H9 (cell line): ENCODE data around the gene AK5. TPM values are rescaled to one million over a fixed set of nuclear protein-coding genes. Genes with fewer than 3 reads are reported as not detected.

Source experiments
- DNase-seq: peaks from one replicate; pipeline ENCODE4 v3.0.0-alpha.2; 2017
- H2AFZ ChIP-seq: one replicate; pipeline ENCODE4 v1.6.1; 2013; ENCODE audit warnings: mild to moderate bottlenecking, low read length, control low read depth, moderate library complexity
- H2AK5ac ChIP-seq: 2 replicates; pipeline ENCODE4 v1.6.1; 2013; ENCODE audit warnings: low read length, control low read depth, mixed read lengths; ENCODE audit not compliant: insufficient read length
- H2BK120ac ChIP-seq: one replicate; pipeline ENCODE4 v1.6.1; 2013; ENCODE audit warnings: low read depth, mild to moderate bottlenecking, low read length, control low read depth, inconsistent platforms; ENCODE audit not compliant: poor library complexity, severe bottlenecking
- H2BK12ac ChIP-seq: 2 replicates; pipeline ENCODE4 v1.6.1; 2013; ENCODE audit warnings: low read length, control low read depth, mixed read lengths, low read depth; ENCODE audit not compliant: insufficient read length
- H2BK15ac ChIP-seq: 2 replicates; pipeline ENCODE4 v1.6.1; 2013; ENCODE audit warnings: low read depth, low read length, control low read depth
- H2BK20ac ChIP-seq: one replicate; pipeline ENCODE4 v1.6.1; 2013; ENCODE audit warnings: low read depth, mild to moderate bottlenecking, low read length, control low read depth, inconsistent platforms; ENCODE audit not compliant: poor library complexity, severe bottlenecking
- H2BK5ac ChIP-seq: 2 replicates; pipeline ENCODE4 v1.6.1; 2013; ENCODE audit warnings: low read length, control low read depth, mixed read lengths; ENCODE audit not compliant: insufficient read length
- H3K14ac ChIP-seq: 2 replicates; pipeline ENCODE4 v1.6.1; 2013; ENCODE audit warnings: low read length, control low read depth; ENCODE audit not compliant: insufficient read depth
- H3K18ac ChIP-seq: 2 replicates; pipeline ENCODE4 v1.6.1; 2013; ENCODE audit warnings: low read depth, mild to moderate bottlenecking, mixed read lengths, low read length, control low read depth; ENCODE audit not compliant: insufficient read length
- H3K23ac ChIP-seq: 2 replicates; pipeline ENCODE4 v1.6.1; 2013; ENCODE audit warnings: low read length, control low read depth, mixed read lengths, low read depth; ENCODE audit not compliant: insufficient read length
- H3K23me2 ChIP-seq: 2 replicates; pipeline ENCODE4 v1.6.1; 2013; ENCODE audit warnings: low read depth, mild to moderate bottlenecking, mixed read lengths, low read length, control low read depth; ENCODE audit not compliant: insufficient read length, poor library complexity, severe bottlenecking
- H3K27ac ChIP-seq: 2 replicates; pipeline ENCODE4 v1.5.1; 2013; ENCODE audit warnings: low read length, control low read depth, mixed read lengths, low read depth; ENCODE audit not compliant: insufficient read length
- H3K27me3 ChIP-seq: 2 replicates; pipeline ENCODE4 v1.6.1; 2013; ENCODE audit warnings: low read length, control low read depth, inconsistent platforms; ENCODE audit not compliant: insufficient read depth
- H3K4ac ChIP-seq: 2 replicates; pipeline ENCODE4 v1.6.1; 2013; ENCODE audit warnings: low read depth, mild to moderate bottlenecking, control low read depth, inconsistent platforms, low read length, moderate library complexity
- H3K4me1 ChIP-seq: 2 replicates; pipeline ENCODE4 v1.6.1; 2013; ENCODE audit warnings: low read length, control low read depth, inconsistent platforms; ENCODE audit not compliant: insufficient read depth
- H3K4me2 ChIP-seq: 2 replicates; pipeline ENCODE4 v1.6.1; 2013; ENCODE audit warnings: low read length, control low read depth, mixed read lengths; ENCODE audit not compliant: insufficient read length, insufficient read depth
- H3K56ac ChIP-seq: 2 replicates; pipeline ENCODE4 v1.6.1; 2013; ENCODE audit warnings: low read depth, mild to moderate bottlenecking, mixed read lengths, low read length, control low read depth; ENCODE audit not compliant: insufficient read length
- H3K79me1 ChIP-seq: 2 replicates; pipeline ENCODE4 v1.6.1; 2013; ENCODE audit warnings: low read depth, mild to moderate bottlenecking, moderate library complexity, low read length, control low read depth, inconsistent platforms; ENCODE audit not compliant: insufficient read depth, poor library complexity, severe bottlenecking
- H3K79me2 ChIP-seq: 2 replicates; pipeline ENCODE4 v1.6.1; 2013; ENCODE audit warnings: low read length, control low read depth, inconsistent platforms; ENCODE audit not compliant: insufficient read depth
- H3K9ac ChIP-seq: 2 replicates; pipeline ENCODE4 v1.6.1; 2013; ENCODE audit warnings: low read length, control low read depth, mixed read lengths; ENCODE audit not compliant: insufficient read length; ENCODE audit errors: extremely low read depth
- H3K9me3 ChIP-seq: one replicate; pipeline ENCODE4 v1.6.1; 2013; ENCODE audit warnings: low read depth, low read length, inconsistent platforms; ENCODE audit not compliant: control insufficient read depth
- H3T11ph ChIP-seq: one replicate; pipeline ENCODE4 v1.6.1; 2013; ENCODE audit warnings: mild to moderate bottlenecking, low read length, control low read depth, inconsistent platforms
- H4K20me1 ChIP-seq: one replicate; pipeline ENCODE4 v1.6.1; 2013; ENCODE audit not compliant: control insufficient read depth, insufficient read length, insufficient read depth
- H4K5ac ChIP-seq: 2 replicates; pipeline ENCODE4 v1.6.1; 2013; ENCODE audit warnings: low read depth, mild to moderate bottlenecking, mixed read lengths, low read length, control low read depth; ENCODE audit not compliant: insufficient read length
- H4K8ac ChIP-seq: replicated peaks from 2 replicates; pipeline ENCODE4 v1.6.1; 2013; ENCODE audit warnings: low read length, control low read depth, mixed read lengths, low read depth; ENCODE audit not compliant: insufficient read length
- H4K91ac ChIP-seq: 2 replicates; pipeline ENCODE4 v1.6.1; 2013; ENCODE audit warnings: low read depth, mild to moderate bottlenecking, moderate library complexity, mixed read lengths, low read length, control low read depth; ENCODE audit not compliant: insufficient read length
- H3K27ac Mint-ChIP-seq, 3 experiments: 2 replicates in 2 of 3; 3 replicates in 1 of 3; pipeline ENCODE4 v1.8.0; 2020 to 2021; ENCODE audit warnings: mixed read lengths in 3 of 3, mild to moderate bottlenecking in 1 of 3, moderate library complexity in 1 of 3
- H3K27me3 Mint-ChIP-seq: 2 replicates; pipeline ENCODE4 v1.8.0; 2021; ENCODE audit warnings: low read depth, mild to moderate bottlenecking, moderate library complexity, mixed read lengths
- H3K36me3 Mint-ChIP-seq, 3 experiments: 2 replicates in 2 of 3; 3 replicates in 1 of 3; pipeline ENCODE4 v1.8.0; 2020 to 2021; ENCODE audit warnings: low read depth in 3 of 3, mixed read lengths in 3 of 3; ENCODE audit not compliant: insufficient read depth in 1 of 3
- H3K4me1 Mint-ChIP-seq, 2 experiments: 2 replicates each; pipeline ENCODE4 v1.8.0; 2020; ENCODE audit warnings: mixed read lengths in 2 of 2
- H3K4me3 Mint-ChIP-seq, 2 experiments: 2 replicates in 1 of 2; 3 replicates in 1 of 2; pipeline ENCODE4 v1.8.0; 2020 to 2021; ENCODE audit warnings: mild to moderate bottlenecking in 2 of 2, mixed read lengths in 2 of 2, moderate library complexity in 1 of 2
- H3K9me3 Mint-ChIP-seq, 2 experiments: 2 replicates in 1 of 2; 3 replicates in 1 of 2; pipeline ENCODE4 v1.8.0; 2020; ENCODE audit warnings: mild to moderate bottlenecking in 2 of 2, mixed read lengths in 2 of 2, moderate library complexity in 1 of 2
- CTCF ChIP-seq: fragments of 200-600 bp; sonication (generic); conservative IDR thresholded peaks from 3 replicates; pipeline ENCODE4 v1.8.0; 2021; ENCODE audit warnings: antibody characterized with exemption, mild to moderate bottlenecking
- WGBS: extraction: QIAGEN DNeasy Blood & Tissue Kit; methylation state at CpG from one replicate; pipeline ENCODE4 v1.1.7; 2013; ENCODE audit warnings: missing lambda C conversion rate, low lambda C conversion rate, mixed read lengths; ENCODE audit not compliant: insufficient read length; ENCODE audit errors: extremely low coverage; 5-methylcytosine and 5-hydroxymethylcytosine counted together
- total RNA-seq: library from RNA; stranded (reverse); gene quantifications from 2 replicates; pipeline ENCODE4 v1.2.1, GENCODE V29; 2021

The AK5 gene
- total RNA-seq, 1 experiment from 2014 or later: 2.5 TPM

- Histone ChIP-seq H3K4me2 (no peak overlapping the region), H3K56ac (no peak overlapping the region), H4K8ac (no peak overlapping the region), H3K4me1 (no peaks in the 10 kb centered on the region), H4K91ac (no peak overlapping the region), H2BK12ac (no peak overlapping the region), H3K23ac (no peak overlapping the region), H2BK5ac (no peak overlapping the region), H3K14ac (no peak overlapping the region), H3K23me2 (no peaks in the 10 kb centered on the region), H2BK20ac (no peak overlapping the region), H3K27me3 (no peaks in the 10 kb centered on the region), H2AFZ (no peak overlapping the region), H4K5ac (no peak overlapping the region), H3K4ac (no peak overlapping the region), H2BK15ac (no peak overlapping the region), H4K20me1 (no peaks in the 10 kb centered on the region), H3K9me3 (no peaks in the 10 kb centered on the region), H2AK5ac (no peak overlapping the region), H2BK120ac (no peak overlapping the region), H3K79me1 (no peaks in the 10 kb centered on the region), H3K27ac (no peak overlapping the region), H3K79me2 (no peaks in the 10 kb centered on the region), H3K9ac (no peak overlapping the region), H3K18ac (no peak overlapping the region), H3T11ph (no peak overlapping the region)
- no peak for TF ChIP-seq CTCF
- Mint-ChIP-seq H3K27me3 (no peaks in the 10 kb centered on the region), H3K27ac (no peak overlapping the region), H3K36me3 (no peaks in the 10 kb centered on the region), H3K4me3 (no peak overlapping the region), H3K9me3 (peaks cover 2 to 5% of the 10 kb centered on the region in 2 experiments; a peak in 2 of 5 replicates), H3K4me1 (no peaks in the 10 kb centered on the region)
- DNase-seq: no peak
- WGBS: no CpG with 5 or more reads among the region's 1 CpG
Measured at GRCh38 chr1:77428068-77428467, 146.2 kb downstream of the AK5 start.
